AG04450 (cell line): ENCODE measurements around the gene DPYSL5. TPM values are rescaled to one million over a fixed set of nuclear protein-coding genes. Genes with fewer than 3 reads are reported as not detected.
"Not testable (repeated sequence)": the region's sequence is repeated elsewhere in the genome, so short reads cannot be mapped to it uniquely, and the experiment has no call there.

Experiments used
- CTCF ChIA-PET: fragments of 300-600, 350-600 bp; formaldehyde crosslinking; extraction: SDS; loops from one replicate; lab custom pipeline; 2022; ENCODE audit warnings: antibody characterized with exemption, inconsistent platforms; lab: Charles Lee
- POLR2A ChIA-PET: fragments of 350-600 bp; formaldehyde crosslinking; extraction: SDS; loops from one replicate; lab custom pipeline; 2021; ENCODE audit warnings: antibody characterized with exemption, inconsistent platforms; lab: Yijun Ruan, JAX
- DNase-seq: peaks from one replicate; pipeline ENCODE4 v3.0.0-alpha.2; 2011; ENCODE audit warnings: low read depth, low spot score
- H3K27ac ChIP-seq: one replicate; pipeline ENCODE4 v1.5.1; 2012; ENCODE audit warnings: low read depth, low read length, control low read depth
- H3K27me3 ChIP-seq: one replicate; pipeline ENCODE4 v1.6.0; 2012; ENCODE audit warnings: low read length; ENCODE audit not compliant: control insufficient read depth, insufficient read depth
- H3K4me3 ChIP-seq: 2 replicates; pipeline ENCODE4 v1.5.1; 2011; ENCODE audit warnings: mild to moderate bottlenecking, low read depth, low read length, control low read depth
- H3K9me3 ChIP-seq: 2 replicates; pipeline ENCODE4 v1.5.1; 2012; ENCODE audit warnings: low read length; ENCODE audit not compliant: control insufficient read depth, insufficient read depth
- polyA plus RNA-seq: library from polyadenylated mRNA; depleted of rRNA; stranded (reverse); fragments of >200 nt; gene quantifications from 2 replicates; pipeline ENCODE4 v1.2.3, GENCODE V29; 2011
- TF ChIP-seq, protein P1 (sequence below): IDR thresholded peaks from 2 replicates; pipeline ENCODE4 v1.5.1; 2011; ENCODE audit warnings: low read depth, low read length, control low read depth, inconsistent platforms

Gene DPYSL5
- polyA plus RNA-seq, 1 experiment, result not detected

DNA sequence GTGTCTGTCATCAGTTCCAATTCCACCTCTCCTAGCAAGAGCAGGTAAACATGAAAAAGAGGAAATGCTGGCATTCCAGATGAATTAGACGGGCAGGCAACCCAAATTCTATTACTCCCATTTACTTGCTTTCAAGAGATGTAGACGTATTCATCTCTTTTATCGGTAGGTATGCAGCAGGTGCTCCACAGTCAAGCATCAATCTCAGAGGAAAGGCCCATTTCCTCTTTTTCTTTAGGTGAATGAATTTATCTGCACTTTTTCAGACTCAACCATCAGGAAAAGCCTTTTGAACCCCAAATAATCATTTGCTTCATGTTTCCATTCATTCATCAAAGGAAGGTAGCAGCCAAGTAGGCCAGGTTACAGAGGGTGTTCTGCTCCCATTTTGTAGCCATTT is 27.9 kb downstream of the DPYSL5 start:
- Histone ChIP-seq H3K27me3 (peaks cover 17% of the 10 kb centered on the region), H3K9me3 (no peaks in the 10 kb centered on the region), H3K27ac (no peak overlapping the region), H3K4me3 (no peak overlapping the region)
- ChIA-PET POLR2A (no interaction called here), CTCF (no interaction called here)
- DNase-seq, result no peak
- TF ChIP-seq, protein P1, sequence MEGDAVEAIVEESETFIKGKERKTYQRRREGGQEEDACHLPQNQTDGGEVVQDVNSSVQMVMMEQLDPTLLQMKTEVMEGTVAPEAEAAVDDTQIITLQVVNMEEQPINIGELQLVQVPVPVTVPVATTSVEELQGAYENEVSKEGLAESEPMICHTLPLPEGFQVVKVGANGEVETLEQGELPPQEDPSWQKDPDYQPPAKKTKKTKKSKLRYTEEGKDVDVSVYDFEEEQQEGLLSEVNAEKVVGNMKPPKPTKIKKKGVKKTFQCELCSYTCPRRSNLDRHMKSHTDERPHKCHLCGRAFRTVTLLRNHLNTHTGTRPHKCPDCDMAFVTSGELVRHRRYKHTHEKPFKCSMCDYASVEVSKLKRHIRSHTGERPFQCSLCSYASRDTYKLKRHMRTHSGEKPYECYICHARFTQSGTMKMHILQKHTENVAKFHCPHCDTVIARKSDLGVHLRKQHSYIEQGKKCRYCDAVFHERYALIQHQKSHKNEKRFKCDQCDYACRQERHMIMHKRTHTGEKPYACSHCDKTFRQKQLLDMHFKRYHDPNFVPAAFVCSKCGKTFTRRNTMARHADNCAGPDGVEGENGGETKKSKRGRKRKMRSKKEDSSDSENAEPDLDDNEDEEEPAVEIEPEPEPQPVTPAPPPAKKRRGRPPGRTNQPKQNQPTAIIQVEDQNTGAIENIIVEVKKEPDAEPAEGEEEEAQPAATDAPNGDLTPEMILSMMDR, result no peak

DNA sequence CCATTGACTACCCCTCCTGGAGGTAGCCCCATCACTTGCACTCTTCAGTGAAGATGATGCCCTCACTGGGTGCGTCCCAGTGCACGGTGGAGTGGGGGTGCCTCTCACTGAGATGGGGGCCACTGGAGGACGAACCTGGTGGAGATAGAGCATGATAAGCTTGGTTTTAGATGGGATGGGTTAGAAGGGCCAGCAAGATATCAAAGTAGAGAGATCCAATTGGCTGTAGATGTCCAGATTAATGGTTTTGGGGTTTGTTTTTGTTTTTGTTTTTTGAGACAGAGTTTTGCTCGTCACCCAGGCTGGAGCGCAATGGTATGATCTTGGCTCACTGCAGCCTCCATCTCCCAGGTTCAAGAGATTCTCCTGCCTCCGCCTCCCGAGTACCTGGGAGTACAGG is 28.3 kb downstream of the DPYSL5 start:
- POLR2A ChIA-PET, result interaction anchor here (0.6 kb wide), 1 partner anchor 377 kb away, joined by 4 read pairs; no protein-coding TSS in a partner anchor
- H3K27me3 ChIP-seq, result peaks cover 17% of the 10 kb centered on the region
- CTCF ChIA-PET, result no interaction called here
- TF ChIP-seq, protein P1, result no peak
- no peaks in the 10 kb centered on the region for H3K9me3 ChIP-seq
- no peak for DNase-seq
- no peak overlapping the region for H3K27ac ChIP-seq
- H3K4me3 ChIP-seq, result no peak overlapping the region

DNA sequence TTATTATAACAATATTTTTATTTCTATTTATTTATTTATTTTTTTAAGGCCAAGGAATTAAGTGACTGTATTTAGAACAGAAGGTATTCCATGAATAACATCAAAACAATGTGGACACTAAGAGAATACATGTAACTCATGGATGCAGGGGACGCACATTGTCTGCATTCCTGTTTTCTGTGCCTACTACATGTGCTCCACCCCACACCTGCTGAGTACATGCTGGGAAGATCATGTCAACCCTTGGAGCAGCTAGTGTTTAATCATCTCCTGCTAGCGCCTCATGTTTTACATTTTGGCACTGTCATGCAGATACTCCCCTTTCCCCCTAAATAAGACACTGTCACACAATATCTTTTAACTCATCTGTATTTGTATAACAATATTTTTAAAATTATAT is 29.3 kb downstream of the DPYSL5 start:
- TF ChIP-seq, protein P1, result no peak
- Histone ChIP-seq H3K27ac (no peak overlapping the region), H3K27me3 (peaks cover 20% of the 10 kb centered on the region), H3K4me3 (no peak overlapping the region), H3K9me3 (no peaks in the 10 kb centered on the region)
- DNase-seq, result no peak
- CTCF ChIA-PET, result no interaction called here
- POLR2A ChIA-PET, result no interaction called here

DNA sequence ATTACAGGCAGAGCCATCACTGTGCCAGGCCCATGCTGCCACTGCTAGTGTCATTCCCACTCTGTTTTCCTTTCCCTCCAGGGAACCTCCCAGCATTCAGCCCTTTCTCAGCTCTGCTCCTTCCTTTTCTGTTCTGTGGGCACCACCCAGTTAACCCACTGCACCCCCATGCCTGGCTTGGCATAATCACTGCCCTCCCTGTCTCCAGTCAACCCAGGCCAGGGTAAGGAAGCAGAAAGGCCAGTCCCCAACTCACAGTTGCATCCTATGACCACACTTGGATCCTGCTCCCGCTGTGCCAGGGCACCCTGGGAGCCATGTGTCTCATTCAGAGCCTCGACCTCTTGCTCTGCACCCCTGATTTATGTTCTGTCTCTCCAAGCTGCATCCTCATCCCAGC is 32.2 kb downstream of the DPYSL5 start:
- no peak overlapping the region for H3K4me3 ChIP-seq
- TF ChIP-seq, protein P1, result no peak
- ChIA-PET POLR2A (no interaction called here), CTCF (interaction anchor here (0.7 kb wide), 1 partner anchor 290 kb away, joined by 3 read pairs; no protein-coding TSS in a partner anchor)
- peaks cover 32% of the 10 kb centered on the region for H3K27me3 ChIP-seq
- H3K9me3 ChIP-seq, result no peaks in the 10 kb centered on the region
- no peak for DNase-seq
- H3K27ac ChIP-seq, result no peak overlapping the region

DNA sequence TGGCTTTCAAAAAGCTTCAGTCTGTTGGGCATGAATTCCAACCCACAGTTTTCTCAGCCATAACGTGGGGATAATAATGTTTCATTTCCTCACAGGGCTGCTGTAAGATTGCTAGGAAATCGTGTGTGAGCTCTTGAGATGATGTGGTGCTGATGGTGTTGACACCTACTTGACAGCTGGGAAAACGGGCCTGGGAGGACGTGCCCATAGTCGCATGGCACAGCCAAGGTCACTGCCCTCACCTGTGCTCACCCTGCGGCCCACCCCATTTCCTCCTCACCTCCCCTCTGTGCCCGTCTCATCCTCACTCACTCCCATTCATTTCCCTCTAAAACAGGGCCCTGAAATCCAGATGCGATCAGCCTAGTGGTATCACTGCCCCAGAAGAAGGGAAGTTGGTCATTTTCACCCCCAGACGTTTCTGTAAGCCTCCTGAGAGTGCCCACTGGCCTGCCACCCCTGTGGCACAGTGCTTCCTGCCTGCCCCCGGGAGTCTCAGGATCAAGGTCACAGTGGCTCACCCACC is 33.0 kb downstream of the DPYSL5 start:
- TF ChIP-seq, protein P1, result no peak
- CTCF ChIA-PET, result no interaction called here
- POLR2A ChIA-PET, result no interaction called here
- Histone ChIP-seq H3K27ac (no peak overlapping the region), H3K27me3 (peaks cover 34% of the 10 kb centered on the region), H3K9me3 (no peaks in the 10 kb centered on the region), H3K4me3 (no peak overlapping the region)
- no peak for DNase-seq

DNA sequence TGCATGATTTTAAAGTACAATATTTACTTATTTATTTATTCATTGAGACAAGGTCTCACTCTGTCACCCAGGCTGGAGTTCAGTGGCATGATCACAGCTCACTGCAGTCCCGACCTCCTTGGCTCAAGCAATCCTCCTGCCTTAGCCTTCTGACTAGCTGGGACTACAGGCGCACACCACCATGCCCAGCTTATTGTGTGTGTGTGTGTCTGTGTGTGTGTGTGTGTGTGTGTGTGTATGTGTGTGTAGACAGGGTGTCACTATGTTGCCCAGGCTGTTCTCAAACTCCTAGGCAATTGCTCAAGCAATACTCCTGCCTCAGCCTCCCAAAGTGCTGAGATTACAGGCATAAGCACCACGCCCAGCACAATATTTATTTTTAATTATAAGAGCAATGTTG is 34.3 kb downstream of the DPYSL5 start:
- DNase-seq, H3K4me3 ChIP-seq, H3K9me3 ChIP-seq, POLR2A ChIA-PET, CTCF ChIA-PET, H3K27ac ChIP-seq: not testable (repeated sequence)
- peaks cover 39% of the 10 kb centered on the region for H3K27me3 ChIP-seq
